Kidney (tissue), 14 donors: ENCODE results near the gene AIMP1. TPM values are rescaled to one million over a fixed set of nuclear protein-coding genes. Genes with fewer than 3 reads are reported as not detected.

ENCODE experiments used
- DNase-seq, 5 donors: peaks; one replicate each; pipeline ENCODE4 v3.0.0-alpha.2; 2013 to 2020
- FAIRE-seq: peaks from 2 replicates; lab custom pipeline; 2012; peaks lifted over from hg19 to GRCh38; lab: Jason Lieb, UNC
- H3K27ac ChIP-seq, 2 donors: one replicate each; pipeline ENCODE4 v1.7.0; 2013; ENCODE audit warnings: low read depth in 2 of 2, low read length in 2 of 2, inconsistent platforms in 1 of 2
- H3K27me3 ChIP-seq: one replicate; pipeline ENCODE4 v1.7.1; 2013; ENCODE audit warnings: low read length, inconsistent platforms; ENCODE audit not compliant: control insufficient read depth, insufficient read depth
- H3K36me3 ChIP-seq, 3 donors: one replicate each; pipeline versions ENCODE4 v1.7.0 to v1.7.1; 2013; ENCODE audit warnings: low read length in 3 of 3, control low read depth in 1 of 3, inconsistent platforms in 1 of 3; ENCODE audit not compliant: insufficient read depth in 3 of 3, control insufficient read depth in 2 of 3
- H3K4me1 ChIP-seq, 3 donors: one replicate each; pipeline versions ENCODE4 v1.7.0 to v1.7.1; 2013; ENCODE audit warnings: low read length in 3 of 3, inconsistent platforms in 1 of 3, low read depth in 1 of 3; ENCODE audit not compliant: control insufficient read depth in 2 of 3, insufficient read depth in 2 of 3
- H3K4me3 ChIP-seq, 3 donors: one replicate each; pipeline versions ENCODE4 v1.7.0 to v1.8.1; 2013; ENCODE audit warnings: low read length in 3 of 3, control low read depth in 1 of 3, inconsistent platforms in 1 of 3
- H3K9ac ChIP-seq, 3 donors: one replicate each; pipeline versions ENCODE4 v1.7.0 to v1.7.1; 2013; ENCODE audit warnings: low read length in 3 of 3, control low read depth in 1 of 3, inconsistent platforms in 1 of 3
- H3K9me3 ChIP-seq, 3 donors: one replicate each; pipeline versions ENCODE4 v1.7.0 to v1.7.1; 2013; ENCODE audit warnings: low read length in 3 of 3, control low read depth in 1 of 3, inconsistent platforms in 1 of 3; ENCODE audit not compliant: control insufficient read depth in 2 of 3, insufficient read depth in 1 of 3
- intact Hi-C: fragments of 100-400 bp; cut with DNase I; formaldehyde crosslinking; loops from one replicate; pipeline ENCODE4 v1.11.1; 2022
- polyA plus RNA-seq: library from polyadenylated mRNA; stranded (reverse); fragments of 350-450 nt; fragmentation: Illumina TruSeq; extraction: RNeasy Lipid Tissue Mini Kit (QIAGEN cat#74804); gene quantifications from one replicate; pipeline ENCODE4 v1.2.3, GENCODE V29; 2014; ENCODE audit warnings: low read depth, low replicate concordance; ENCODE audit not compliant: insufficient read depth
- total RNA-seq: library from RNA; stranded (reverse); fragmentation: NEBNext Ultra II Directional; extraction: Animal tissue kit (Norgen Biotek cat#: 25700); gene quantifications from one replicate; pipeline ENCODE4 v1.2.1, GENCODE V29; 2021
- TF ChIP-seq, protein P1 (sequence below): IDR thresholded peaks from 3 replicates; pipeline ENCODE4 v1.5.1; 2012; ENCODE audit warnings: mild to moderate bottlenecking, moderate library complexity, borderline replicate concordance; ENCODE audit not compliant: insufficient read depth; ENCODE audit errors: extremely low read depth
- donor health status: control.
- donor health status: control.
- donor health status: control.
- donor health status: control.
- donor health status: control.
- donor health status: DM: yes; HTN: yes; CAD: no.
- donor health status: Normal renal cell carcinoma (clear cell type).

Gene AIMP1
- total and polyA plus RNA-seq, 2 donors from 2014 or later, result 43.3 to 47.1 TPM

DNA sequence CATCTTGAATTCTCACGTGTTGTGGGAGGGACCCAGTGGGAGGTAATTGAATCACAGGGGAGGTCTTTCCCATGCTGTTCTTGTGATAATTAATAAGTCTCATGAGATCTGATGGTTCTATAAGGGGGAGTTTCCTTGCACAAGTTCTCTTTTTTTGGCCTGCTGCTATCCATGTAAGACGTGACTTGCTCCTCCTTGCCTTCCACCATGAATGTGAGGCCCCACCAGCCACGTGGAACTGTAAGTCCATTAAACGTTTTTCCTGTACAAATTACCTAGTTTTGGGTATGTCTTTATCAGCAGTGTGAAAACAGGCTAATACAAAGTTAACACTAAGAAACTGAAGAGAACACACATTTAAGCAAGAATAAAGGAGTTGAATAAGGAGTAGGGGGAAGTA, 16.4 kb upstream of the AIMP1 start:
- no peaks in the 10 kb centered on the region for H3K36me3 ChIP-seq
- no peak overlapping the region for H3K4me3 ChIP-seq
- H3K27me3 ChIP-seq, result no peaks in the 10 kb centered on the region
- H3K4me1 ChIP-seq, result peaks cover 0 to 9% (median 0%) of the 10 kb centered on the region in 3 donors
- intact Hi-C loops, result no loop called here
- no peak overlapping the region for H3K9ac ChIP-seq
- no peaks in the 10 kb centered on the region for H3K9me3 ChIP-seq
- TF ChIP-seq, protein P1, sequence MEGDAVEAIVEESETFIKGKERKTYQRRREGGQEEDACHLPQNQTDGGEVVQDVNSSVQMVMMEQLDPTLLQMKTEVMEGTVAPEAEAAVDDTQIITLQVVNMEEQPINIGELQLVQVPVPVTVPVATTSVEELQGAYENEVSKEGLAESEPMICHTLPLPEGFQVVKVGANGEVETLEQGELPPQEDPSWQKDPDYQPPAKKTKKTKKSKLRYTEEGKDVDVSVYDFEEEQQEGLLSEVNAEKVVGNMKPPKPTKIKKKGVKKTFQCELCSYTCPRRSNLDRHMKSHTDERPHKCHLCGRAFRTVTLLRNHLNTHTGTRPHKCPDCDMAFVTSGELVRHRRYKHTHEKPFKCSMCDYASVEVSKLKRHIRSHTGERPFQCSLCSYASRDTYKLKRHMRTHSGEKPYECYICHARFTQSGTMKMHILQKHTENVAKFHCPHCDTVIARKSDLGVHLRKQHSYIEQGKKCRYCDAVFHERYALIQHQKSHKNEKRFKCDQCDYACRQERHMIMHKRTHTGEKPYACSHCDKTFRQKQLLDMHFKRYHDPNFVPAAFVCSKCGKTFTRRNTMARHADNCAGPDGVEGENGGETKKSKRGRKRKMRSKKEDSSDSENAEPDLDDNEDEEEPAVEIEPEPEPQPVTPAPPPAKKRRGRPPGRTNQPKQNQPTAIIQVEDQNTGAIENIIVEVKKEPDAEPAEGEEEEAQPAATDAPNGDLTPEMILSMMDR, result no peak
- FAIRE-seq, result no peak
- H3K27ac ChIP-seq, result no peak overlapping the region
- no peak for DNase-seq

DNA sequence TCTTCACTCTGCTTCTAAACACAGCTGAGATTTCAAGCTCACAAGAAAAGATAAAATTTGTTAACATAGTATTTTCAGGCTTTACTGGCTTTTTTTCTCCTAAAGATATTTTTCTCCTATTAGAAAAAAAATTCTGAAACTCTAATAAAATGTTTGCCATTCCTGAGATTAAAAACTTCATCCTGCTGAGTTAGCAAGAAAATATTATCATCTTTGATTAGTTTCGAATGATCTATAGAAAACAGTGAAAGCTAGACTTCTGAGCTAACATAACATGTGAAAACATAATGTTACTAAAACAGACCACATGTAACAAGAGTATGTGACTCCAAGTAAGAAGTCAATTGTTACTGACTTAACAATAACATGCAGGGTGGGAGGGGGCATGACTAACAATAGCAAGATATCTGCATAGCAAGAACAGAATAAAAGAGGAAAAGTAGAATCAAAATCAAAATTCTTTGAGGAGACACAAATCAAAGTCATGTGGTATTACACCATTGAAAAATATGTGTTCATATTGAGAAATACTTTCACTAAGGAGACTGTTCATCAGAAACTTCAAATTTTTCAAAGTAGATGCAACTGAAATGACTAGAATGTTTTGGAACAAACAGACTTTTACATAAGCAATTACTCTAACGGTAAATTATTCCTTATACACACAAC, 14.8 kb upstream of the AIMP1 start:
- H3K9me3 ChIP-seq, result no peaks in the 10 kb centered on the region
- H3K4me1 ChIP-seq, result peaks cover 0 to 3% (median 0%) of the 10 kb centered on the region in 3 donors
- H3K36me3 ChIP-seq, result no peaks in the 10 kb centered on the region
- TF ChIP-seq, protein P1, result no peak
- FAIRE-seq (no peak), DNase-seq (no peak)
- no peak overlapping the region for H3K4me3 ChIP-seq
- H3K27me3 ChIP-seq, result no peaks in the 10 kb centered on the region
- no peak overlapping the region for H3K9ac ChIP-seq
- no peak overlapping the region for H3K27ac ChIP-seq
- intact Hi-C loops, result no loop called here

DNA sequence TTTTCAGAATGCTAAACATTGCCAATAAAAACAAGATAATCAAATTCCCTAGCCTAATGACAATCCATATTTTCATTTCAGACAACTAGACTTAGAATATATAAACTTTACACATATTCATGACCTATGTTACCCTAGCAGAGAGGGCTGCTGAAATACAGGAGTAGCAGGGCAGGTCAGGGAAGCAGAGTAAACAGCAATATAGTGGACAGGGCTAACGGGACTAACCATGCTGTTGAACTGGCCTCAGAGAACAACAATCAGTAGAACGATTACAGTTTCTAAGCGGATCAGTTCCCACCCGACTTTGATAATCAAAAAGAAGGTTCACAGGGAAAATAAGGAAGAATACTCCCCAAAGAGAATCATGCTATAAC, 14.3 kb upstream of the AIMP1 start:
- DNase-seq, result no peak
- TF ChIP-seq, protein P1, result no peak
- no peak for FAIRE-seq

More for the DNA sequence above, 14.3 kb upstream of the AIMP1 start:
- Histone ChIP-seq H3K4me1 (peaks cover 0 to 3% (median 0%) of the 10 kb centered on the region in 3 donors), H3K9ac (no peak overlapping the region), H3K27me3 (no peaks in the 10 kb centered on the region), H3K4me3 (no peak overlapping the region), H3K36me3 (peaks cover 0 to 2% (median 0%) of the 10 kb centered on the region in 3 donors), H3K27ac (no peak overlapping the region), H3K9me3 (no peaks in the 10 kb centered on the region)
- intact Hi-C loops, result no loop called here
